Cortex of kidney (tissue), 1 donor: Measurements from ENCODE around the gene LSR.

Experiments used
- DNase-seq: peaks from one replicate; lab custom pipeline; 2025; lab: John Stamatoyannopoulos, UW

LSR gene

GRCh38 chr19:35287713-35288112 lies 38.9 kb downstream of the LSR start:
- no peak for DNase-seq

GRCh38 chr19:35288331-35288730 lies 39.5 kb downstream of the LSR start:
- DNase-seq = no peak

DNA sequence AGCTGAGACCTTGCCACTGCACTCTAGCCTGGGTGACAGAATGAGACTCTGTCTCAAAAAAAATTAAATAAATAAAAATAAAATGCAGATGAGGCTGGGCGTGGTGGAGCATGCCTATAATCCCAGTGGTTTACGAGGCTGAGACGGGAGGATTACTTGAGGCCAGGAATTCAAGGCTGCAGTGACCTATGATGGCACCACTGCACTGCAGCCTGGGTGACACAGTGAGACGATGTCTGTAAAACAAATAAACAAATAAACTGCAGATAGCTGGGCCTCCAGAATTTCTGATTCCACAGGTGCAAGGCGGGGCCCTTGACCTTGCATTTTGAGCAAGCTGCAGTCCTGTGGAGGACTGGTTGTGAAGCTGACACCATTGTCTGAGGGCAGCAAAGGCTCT lies 40.1 kb downstream of the LSR start:
- DNase-seq = no peak

DNA sequence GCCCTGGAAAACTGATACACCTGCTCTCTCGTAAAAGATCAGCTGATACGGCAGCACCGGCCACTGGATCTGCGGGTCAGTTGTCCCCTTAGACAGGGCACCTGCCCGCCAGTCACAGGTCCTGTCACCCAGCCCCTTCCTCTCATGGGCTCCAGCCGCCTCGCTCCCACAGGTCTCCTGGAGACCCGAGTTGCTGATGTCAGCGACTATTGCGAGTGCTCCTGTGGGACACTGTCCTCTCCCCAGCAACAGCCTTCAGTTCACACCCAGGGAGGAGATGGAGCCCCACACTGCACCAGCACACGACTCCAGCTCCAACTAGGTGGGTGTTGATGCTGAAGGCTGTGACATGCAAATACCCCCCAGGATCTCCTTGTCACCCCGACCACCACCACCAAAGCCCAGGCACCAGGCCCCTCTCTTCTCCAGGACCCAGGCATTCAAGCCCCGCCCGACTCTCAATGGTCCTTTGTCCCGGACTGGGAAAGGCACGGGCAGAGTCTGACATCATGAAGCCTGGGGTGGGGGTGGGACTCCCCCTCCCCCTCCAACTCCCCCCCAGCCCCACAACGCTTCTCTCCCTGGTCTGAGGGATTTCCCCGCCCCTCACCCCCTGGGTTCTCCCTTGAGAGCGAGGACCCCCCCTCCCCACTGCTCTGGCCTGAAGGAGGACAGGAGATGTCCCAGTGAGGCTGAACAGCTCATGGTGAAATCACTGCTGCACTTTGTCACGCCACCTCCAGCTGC lies 41.8 kb downstream of the LSR start:
- no peak for DNase-seq

GRCh38 chr19:35291259-35291658 lies 42.5 kb downstream of the LSR start:
- no peak for DNase-seq

DNA sequence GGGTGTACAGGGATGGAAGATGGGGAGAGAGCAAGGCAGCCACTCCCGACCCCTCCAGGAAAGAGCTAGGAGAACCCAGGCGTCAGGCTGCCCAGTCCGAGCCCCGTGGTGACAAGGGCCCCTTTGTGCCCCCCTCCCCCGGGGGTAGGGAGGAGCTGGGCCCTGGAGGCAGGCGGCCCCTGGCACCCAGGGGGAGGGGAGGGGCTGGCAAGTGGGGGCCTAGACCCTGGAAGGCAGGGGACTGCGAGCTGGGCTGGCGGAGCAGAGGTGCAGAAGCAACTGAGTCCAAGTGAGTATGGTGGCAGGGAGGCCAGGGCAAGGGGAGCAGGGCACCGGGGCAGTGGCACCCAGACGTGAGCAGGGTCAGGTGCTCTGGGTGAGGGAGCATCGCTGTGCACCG lies 43.1 kb downstream of the LSR start, which contains the start of gene MAG:
TSS of gene MAG (plus strand) at position 246 of the 400 bp plus-strand sequence. CDS start 3,248 bp downstream, outside the sequence.
- no peak for DNase-seq

DNA sequence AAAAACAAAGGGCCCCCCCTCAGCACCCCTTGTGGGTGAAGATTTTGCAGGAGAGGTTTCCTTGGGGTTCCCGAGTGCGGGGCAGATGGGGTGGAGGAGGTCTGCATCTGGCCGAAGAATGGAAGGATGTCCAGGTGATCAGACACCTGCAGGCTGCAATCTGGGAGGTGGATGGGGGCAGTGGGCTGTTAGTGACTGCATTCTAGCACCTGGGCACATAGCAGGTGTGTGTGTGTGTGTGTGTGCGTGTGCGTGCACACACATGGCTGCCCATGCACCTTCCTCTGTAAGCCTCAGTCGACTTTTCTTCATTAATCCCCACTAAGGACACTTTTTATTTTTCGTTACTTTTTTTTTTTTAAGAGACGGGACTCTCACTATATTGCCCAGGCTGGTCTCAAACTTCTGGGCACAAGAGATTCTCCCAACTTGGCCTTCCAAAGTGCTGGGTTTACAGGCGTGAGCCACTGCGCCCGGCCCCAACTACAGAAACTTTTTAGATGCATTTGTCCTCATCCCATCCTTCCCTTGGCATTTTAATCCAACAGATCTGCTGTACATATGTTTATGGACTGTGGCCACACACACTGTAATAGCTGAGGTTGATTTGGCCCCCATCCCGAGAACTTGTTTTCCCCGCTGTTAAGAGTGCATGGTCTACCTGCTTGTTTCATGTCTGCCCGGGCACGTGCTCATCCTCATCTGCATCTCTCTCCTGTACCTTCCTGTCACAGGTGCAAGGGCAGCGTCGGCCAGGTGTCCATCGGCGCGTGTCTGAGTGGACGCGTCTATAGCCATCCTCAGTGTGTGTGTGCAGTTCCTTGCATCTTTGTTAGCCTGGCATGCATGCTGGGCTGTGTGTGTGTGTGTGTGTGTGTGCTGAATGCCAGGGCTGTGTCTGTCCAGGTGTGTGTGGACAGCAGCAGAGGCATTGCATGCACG lies 43.9 kb downstream of the LSR start:
- DNase-seq = no peak

GRCh38 chr19:35293363-35293739 lies 44.5 kb downstream of the LSR start:
- no peak for DNase-seq

DNA sequence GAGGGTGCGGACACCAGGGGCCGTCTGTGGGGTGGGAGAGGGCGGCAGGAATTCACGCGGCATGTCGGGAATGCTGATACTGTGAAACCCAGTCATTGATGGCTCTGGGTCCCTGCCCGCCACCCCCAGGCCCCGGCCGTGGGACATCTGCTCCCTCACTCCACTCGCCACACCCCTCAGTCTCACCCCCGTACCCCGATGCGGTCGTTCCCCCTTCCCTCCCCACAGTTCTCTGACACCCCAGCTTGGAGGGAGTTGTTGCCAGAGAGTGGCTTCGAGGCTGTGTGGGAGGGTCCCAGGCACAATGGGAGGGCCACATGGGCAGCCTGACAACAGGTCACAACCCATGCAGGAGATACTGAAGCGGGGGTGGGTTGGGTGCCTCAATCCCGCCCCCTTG lies 45.0 kb downstream of the LSR start:
- no peak for DNase-seq

DNA sequence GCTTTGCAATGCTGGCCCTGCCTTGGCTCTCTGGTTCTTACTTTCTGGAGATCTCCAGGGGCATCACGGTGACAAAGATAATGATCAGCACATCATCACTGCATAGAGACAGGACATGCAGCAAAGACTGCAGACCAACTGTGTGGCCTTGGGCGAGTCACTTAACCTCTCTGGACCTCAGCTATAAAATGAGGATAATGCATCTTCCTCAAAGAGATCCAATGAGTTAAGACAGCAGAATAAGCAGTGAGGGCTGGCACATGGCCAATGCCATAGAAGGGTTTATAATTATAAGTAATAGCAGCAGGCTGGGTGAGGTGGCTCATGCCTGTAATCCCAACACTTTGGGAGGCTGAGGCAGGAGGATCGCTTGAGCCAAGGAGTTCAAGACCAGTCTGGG lies 45.5 kb downstream of the LSR start:
- DNase-seq = no peak

DNA sequence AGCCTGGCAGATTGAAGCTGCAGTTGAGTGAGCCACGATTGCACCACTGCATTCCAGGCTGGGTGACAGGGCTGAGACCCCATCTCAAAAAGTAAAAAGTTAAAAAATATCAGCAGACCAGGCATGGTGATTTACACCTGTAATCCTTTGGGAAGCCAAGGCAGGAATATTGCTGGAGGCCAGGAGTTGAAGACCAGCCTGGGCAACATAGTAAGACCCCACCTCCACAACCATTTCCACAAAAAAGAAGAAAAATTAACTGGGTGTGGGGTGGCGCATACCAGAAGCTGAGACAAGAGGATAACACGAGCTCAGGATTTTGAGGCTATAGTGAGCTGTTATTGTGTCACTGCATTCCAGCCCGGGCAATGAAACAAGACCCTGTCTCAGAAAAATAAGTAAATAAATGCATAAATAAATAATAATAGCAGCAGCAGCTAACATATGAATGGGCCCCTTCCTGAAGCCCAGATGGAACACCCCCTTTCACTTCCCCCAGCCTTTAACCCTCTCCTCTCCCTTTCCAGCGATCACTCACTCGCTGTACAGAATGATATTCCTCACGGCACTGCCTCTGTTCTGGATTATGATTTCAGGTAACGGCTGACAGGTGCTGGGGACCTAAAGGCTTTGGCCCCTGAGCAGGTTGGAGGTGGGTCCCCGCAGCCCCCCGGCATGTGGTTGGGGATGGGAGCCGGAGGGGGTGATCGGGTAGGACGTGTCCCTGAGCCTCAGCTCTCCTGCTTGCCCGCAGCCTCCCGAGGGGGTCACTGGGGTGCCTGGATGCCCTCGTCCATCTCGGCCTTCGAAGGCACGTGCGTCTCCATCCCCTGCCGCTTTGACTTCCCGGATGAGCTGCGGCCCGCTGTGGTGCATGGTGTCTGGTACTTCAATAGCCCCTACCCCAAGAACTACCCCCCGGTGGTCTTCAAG lies 46.3 kb downstream of the LSR start:
- no peak for DNase-seq

GRCh38 chr19:35295792-35296462 lies 47.1 kb downstream of the LSR start:
- DNase-seq = no peak

GRCh38 chr19:35296644-35297514 lies 48.1 kb downstream of the LSR start:
- DNase-seq = no peak

- DNase-seq = no peak
Observed at GRCh38 chr19:35297515-35297848, 48.7 kb downstream of the LSR start.

DNA sequence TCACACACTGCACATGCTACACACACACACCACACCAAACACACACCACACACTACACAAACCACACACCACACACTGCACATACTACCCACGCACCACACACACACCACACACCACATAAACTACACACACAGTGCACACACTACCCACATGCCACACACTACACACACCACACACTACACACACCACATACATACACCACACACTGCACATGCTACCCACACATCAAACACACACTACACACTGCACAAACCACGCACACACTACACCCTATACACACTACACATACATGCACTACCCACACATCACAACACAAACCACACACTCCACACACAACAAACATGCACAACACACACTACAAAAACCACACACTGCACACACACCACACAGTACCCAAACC lies 49.1 kb downstream of the LSR start:
- no peak for DNase-seq

- no peak for DNase-seq
Observed at GRCh38 chr19:35298561-35298972, 49.8 kb downstream of the LSR start.

GRCh38 chr19:35299523-35300338 lies 50.9 kb downstream of the LSR start:
- no peak for DNase-seq

DNA sequence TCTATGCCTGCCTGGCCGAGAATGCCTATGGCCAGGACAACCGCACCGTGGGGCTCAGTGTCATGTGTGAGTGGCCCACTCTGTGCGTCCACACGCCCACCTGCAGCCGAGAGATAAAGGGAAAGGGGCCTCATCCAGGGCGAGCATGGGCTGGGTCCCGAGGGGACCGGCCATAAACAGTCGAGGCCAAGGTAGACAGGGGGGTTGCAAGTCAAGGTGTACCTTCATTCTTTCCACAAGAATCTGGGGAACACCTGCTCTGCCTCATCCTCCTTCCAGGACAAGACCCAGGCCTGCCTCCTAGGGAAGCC lies 51.5 kb downstream of the LSR start:
- DNase-seq = no peak

DNA sequence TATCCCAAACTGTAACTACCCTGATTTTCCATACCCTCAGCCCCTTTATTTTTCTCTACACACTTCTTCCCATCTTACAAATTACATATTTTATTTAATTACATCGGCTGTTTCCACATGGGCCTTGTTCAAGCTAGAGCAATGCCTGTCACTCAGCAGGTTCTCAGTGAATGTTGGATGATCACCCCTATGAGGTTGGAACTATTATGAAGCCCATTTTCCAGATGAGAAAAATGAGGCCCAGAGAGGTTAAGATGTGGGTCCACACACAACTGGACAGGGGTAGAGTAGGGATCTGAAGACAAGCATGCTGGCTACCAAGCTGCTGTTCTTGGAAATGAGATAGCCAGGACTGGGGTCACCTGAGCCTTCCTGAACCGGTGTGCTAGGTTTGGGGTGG lies 53.2 kb downstream of the LSR start:
- DNase-seq = no peak

DNA sequence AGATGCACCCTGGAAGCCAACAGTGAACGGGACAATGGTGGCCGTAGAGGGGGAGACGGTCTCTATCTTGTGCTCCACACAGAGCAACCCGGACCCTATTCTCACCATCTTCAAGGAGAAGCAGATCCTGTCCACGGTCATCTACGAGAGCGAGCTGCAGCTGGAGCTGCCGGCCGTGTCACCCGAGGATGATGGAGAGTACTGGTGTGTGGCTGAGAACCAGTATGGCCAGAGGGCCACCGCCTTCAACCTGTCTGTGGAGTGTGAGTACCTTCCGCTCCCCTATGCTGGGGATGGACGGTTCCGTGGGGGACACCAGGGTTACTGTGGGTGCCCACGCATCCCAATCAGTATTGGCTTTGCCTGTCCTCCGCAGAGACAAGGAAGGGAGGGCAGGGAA lies 53.6 kb downstream of the LSR start:
- DNase-seq = no peak
